Muscle of arm (tissue), 12 donors: Measurements from ENCODE around the gene NUP88. TPM values are rescaled to one million over a fixed set of nuclear protein-coding genes. Genes with fewer than 3 reads are reported as not detected.

Experiments
- DNase-seq: peaks from one replicate; pipeline ENCODE4 v3.0.0-alpha.2; 2013
- polyA plus RNA-seq, 12 donors: library from polyadenylated mRNA; unstranded; fragments of 120-200 nt; gene quantifications; one replicate each; pipeline ENCODE4 v1.2.1, GENCODE V29; 2013; ENCODE audit not compliant: insufficient read length in 12 of 12

Gene NUP88
- polyA plus RNA-seq, 12 donors: 29.1 to 61.7 (median 48.5) TPM; not detected in 1

GRCh38 chr17:5424909-5425308, 5.4 kb upstream of the NUP88 start:
- DNase-seq: no peak

DNA sequence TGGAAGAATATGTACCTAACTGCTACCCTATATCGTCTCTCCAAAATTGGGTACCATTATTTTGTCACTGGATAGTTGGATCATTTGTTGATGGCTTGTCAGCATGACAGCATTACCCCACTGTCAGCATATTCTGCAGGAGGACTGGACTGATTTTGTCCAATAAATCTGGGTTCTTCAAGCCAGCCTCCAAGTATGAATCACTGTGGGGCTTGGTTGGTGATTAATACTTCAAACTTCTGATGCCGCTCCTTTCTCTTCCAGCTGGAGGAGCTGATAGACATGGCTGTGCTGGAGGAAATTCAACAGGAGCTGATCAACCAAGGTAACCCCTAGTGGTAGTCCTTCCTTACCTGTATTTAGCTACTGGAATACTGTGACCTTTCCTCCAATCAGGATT, 3.0 kb upstream of the NUP88 start:
- DNase-seq: no peak

DNA sequence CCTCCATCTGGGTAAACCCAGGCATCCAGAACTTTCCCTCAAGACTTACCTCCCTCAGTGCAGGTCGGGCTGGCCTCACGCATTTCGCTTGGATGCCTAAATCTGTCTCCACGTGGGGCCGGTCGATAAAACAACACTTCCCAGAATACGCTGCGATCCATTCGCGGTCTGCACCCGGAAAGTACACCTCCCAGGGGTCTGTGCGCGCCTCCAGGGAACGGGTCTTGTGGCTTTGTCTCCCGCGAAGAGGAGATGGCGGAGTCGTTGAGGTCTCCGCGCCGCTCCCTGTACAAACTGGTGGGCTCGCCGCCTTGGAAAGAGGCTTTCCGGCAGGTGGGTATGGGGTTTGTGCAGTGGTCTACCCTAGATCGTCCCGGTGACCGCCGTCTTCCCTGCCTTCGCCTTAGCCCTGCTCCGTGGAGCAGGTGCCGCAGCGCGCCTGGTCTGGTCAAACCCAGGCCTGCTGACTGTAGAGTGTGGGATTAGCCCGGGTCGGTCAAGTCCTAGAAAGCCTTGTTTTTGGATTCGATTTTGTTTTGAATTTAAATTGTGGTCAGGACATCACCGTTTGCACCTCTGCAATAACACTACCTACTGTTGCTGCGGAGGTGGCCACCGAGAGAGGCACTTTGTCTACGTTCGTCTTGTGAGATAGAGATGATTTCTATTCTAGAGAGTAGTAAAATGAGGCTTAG, 644 bp upstream of the NUP88 start, which contains the start of gene RPAIN:
TSS of gene RPAIN (plus strand) at position 224 of the 695 bp plus-strand sequence. CDS start at position 253, 29 bp downstream.
- no peak for DNase-seq

GRCh38 chr17:5418858-5419355, 555 bp downstream of the NUP88 start:
- peak; percentile 35 for DNase-seq

DNA sequence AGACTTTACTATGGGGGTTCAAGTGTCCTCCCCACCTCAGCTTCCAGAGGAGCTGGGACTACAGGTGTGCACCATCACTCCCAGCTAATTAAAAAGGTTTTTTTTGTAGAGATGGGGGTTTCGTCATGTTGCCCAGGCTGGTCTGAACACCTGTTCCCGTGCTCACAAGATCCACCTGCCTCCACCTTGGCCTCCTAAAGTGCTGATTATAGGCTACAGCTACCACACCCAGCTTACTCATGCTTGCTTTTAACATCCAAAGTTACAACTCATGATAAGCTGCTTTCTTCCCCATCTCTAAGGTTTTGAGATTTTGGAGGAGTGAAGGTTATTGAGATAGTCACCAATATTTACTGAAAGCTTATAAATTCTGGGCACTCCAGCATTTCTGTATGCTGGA, 2.6 kb downstream of the NUP88 start:
- no peak for DNase-seq

GRCh38 chr17:5413682-5414081, 5.8 kb downstream of the NUP88 start:
- DNase-seq: no peak

DNA sequence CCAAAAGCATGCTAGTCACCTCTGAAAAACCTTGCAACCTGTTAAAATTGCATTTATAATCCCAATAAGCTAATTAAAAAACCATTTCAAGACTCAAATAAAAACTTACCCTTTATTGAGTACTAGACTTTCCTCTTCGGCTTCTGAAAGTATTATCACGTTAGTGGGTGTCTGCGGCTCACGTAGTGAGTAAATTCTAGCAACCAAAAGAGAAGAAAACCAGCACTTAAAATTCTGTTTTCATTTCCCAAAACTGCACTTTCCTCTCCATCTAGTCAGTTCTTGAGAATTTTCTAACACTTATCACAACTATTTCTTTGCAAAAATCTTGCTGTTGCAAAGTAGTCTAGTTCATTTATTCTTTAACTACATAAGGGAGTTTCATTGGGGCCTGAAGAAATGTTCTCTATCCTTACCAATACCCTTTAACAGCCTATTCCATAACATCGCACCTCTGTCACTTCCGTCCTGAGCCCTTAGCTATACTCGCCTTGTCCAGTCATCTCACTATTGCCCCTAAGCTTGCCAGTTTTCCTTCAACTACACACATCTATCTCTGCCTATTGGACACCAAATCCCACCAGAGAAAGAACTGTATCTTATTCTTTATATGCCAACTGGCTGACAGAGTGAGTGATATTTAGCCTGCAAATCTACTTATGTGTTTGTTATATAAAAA, 8.7 kb downstream of the NUP88 start:
- no peak for DNase-seq

- DNase-seq: no peak
Measured at GRCh38 chr17:5408186-5408585, 11.3 kb downstream of the NUP88 start.

DNA sequence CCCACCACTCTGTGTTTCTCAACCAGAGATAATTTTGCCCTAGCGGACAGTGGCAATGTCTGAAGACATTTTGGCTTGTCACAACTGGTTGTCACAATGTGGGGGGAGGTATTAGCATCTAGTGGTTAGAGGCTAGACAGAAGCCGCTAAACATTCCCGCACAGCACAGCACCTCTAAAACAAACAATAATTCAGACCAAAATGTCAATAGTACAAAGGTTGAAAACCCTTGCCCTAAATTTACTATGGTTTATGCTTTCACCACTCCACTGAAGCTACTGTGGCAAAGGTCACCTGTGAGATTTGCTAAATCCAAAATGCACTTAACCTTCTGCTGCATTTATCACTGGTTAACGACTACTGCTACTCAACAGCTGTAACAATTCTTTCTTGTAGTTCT, 14.1 kb downstream of the NUP88 start:
- no peak for DNase-seq

GRCh38 chr17:5399767-5400166, 19.7 kb downstream of the NUP88 start:
- DNase-seq: no peak

- no peak for DNase-seq
Measured at GRCh38 chr17:5396612-5397011, 22.9 kb downstream of the NUP88 start.

DNA sequence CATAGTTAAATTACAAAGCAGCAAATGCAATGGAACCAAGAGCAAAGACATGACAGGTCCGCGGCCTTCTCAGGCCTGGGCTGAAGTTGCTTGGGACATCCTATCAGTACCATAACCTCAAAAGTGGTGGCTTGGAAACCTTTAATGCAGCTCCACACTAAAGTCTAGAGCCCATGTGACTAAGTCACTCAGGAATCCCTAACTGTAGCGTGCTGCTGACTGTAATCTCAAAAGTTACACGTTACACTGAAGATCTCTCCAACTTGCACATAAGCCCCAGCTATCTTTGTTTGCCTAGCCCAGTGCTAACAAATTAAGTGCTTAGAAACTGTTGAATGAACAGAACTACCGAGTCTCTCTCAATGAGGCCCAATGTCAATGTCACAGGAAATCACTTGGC, 27.8 kb downstream of the NUP88 start:
- DNase-seq: no peak

DNA sequence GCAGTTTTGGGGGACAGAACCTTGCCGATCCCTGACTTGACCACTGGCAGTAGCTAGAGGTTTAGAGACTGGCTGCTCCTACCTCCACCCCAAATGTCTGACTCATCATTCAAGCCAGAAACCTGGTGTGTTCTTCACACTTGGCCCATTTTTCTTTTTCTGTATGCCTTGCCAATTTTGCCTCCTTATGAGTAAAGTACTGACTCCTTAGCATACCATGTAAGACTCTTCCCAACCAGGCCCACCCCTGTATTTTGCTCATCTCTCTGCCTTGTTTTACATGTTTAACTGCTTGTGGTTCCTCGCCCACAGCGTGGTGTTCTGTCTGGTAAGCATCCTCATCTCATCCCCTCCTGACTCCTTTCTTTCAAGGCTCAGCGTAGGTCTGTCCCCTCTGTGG, 37.9 kb downstream of the NUP88 start:
- DNase-seq: no peak

DNA sequence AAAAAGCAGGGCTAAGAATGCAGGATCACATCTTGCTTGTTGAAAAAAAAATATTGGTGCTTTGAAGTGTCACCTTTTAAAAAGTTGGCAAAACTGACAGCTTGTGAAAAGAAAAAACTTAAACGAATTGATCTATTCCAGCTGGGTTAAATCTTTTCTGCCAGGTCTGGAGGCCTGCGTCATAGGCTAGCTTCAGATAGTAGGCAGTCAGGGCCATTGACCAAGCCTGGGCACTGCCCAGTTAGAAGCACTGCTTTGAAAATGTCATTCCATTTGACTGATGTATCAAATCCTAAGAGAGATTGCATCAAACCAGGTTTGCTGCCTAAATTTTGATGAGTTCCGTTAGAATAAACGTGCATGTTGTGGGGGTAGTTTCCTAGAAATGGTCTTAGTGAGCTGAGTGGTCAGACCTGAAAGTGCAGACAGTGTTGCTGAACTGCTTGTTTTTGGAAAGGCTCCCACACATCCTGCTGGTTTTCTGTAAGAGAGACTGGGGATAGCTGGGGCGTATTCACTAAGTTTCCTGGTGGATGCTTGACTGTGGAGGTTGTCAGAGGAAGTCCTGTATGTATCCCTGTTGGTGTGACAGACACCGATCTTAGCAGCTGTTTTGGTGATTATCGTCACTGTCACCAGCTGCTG, 38.8 kb downstream of the NUP88 start:
- DNase-seq: no peak

DNA sequence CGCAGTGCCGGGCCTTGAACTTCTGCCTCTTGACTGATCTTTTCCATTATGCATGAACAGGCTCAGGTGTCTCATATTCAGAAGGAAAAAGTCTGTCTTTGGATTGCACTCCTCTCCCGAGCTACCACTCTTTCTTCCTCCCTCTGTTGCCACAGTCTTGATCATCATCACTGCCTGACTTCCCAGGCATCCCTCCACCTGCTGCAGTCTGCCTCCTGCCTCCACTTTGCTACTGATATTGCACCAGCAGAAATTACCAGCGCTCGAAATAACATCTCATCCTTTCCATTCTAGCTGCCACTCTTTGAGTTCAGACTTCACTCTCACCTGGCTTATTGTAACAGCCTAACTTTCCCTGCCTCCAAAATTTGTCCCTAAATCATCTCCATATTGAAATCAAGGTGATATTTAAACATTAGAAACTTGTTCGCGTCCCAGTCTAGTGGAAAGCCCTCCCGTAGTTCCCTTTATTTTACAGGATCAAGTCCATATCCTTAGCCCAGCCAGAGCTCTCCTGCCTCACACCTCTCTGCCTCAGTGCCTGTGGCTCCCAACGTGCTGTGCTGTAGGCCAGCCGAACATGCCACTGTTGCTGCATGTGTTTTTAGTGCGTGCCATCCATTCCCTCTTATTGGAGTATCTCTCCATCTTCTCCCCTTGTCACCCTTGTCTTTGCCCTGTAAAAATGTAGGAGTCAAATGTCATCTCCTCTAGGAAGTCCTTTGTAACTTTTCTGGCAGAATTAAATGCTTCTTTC, 39.9 kb downstream of the NUP88 start:
- no peak for DNase-seq

- DNase-seq: no peak
Measured at GRCh38 chr17:5378566-5379207, 40.8 kb downstream of the NUP88 start.

- DNase-seq: no peak
Measured at GRCh38 chr17:5373112-5373511, 46.4 kb downstream of the NUP88 start.

DNA sequence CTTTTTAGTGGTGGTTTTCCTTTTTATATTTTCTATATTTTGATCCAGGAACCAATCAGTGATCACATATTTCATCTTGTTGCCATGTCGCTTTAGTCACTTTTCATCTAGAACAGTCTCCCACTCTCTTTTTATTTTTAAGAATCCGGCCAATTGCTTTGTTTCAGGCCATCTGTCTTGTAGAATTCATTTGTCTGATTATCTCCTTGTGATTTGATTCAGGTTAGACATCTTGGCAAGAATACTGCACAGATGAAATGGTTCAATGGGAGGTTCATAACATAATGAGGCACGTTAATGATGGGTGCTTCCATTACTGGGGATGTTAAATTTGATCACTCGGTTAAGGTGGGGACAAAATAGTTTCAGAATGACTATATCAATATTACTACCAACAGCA, 49.1 kb downstream of the NUP88 start:
- DNase-seq: no peak

DNA sequence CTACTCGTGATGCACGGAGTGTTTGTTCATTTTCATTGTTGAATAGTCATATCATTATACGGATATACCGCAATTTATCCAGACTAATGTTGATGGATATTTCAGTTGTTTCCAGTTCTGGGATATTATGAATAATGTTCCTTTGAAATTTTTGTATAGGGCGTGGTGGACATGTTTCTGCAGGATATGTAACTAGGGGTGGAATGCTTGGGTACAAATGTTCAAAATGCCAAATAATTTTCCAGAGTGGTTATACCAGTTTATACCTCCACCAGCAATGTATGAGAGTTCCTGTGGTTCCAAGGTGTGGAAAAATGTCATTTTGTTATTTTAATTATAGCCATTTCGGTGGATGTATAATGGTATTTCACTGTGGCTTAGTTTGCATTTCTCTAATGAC, 53.6 kb downstream of the NUP88 start:
- DNase-seq: no peak

DNA sequence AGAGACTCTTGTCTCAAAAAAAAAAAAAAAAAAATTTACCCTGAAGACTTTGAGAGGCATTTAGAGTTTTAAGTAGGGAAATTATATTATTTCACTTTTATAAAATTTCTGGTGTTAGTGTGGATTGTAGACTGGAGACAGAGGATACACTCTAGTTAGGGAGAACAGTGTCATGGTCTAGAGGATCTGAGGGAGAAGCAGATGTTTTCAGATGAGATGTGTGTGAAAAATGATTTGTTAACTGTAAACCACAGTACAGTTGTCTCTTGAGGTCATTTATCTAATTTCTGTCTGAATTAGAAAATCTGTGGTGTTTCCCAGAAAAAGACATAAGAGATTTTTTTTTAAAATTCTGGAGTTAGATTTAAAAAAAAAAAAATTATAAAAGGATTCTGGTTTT, 54.8 kb downstream of the NUP88 start:
- DNase-seq: no peak

DNA sequence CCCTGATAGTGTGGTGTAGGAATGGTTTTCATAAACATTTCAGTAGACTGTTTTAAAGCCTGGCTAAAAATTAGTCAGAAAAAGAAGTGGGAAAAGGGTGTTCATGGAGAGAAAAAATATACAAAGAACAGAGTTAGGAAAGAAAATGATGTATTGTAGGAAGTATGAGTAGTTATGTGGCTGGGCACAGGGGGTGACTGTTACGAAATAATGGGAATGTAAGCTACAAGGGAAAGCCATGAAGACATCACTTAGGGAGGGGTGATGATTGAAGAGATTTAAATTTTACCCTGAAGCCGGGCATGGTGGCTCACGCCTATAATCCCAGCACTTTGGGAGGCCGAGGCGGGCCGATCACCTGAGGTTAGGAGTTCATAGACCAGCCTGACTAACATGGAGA, 55.3 kb downstream of the NUP88 start:
- no peak for DNase-seq
